GM18861 (cell line): ENCODE data around the gene TBC1D13.

ENCODE experiments used
- ATAC-seq: cut with Tn5 transposase; IDR thresholded peaks from one replicate; pipeline ENCODE4 v1.9.1; 2021; ENCODE audit not compliant: unreplicated experiment

TBC1D13 gene

DNA sequence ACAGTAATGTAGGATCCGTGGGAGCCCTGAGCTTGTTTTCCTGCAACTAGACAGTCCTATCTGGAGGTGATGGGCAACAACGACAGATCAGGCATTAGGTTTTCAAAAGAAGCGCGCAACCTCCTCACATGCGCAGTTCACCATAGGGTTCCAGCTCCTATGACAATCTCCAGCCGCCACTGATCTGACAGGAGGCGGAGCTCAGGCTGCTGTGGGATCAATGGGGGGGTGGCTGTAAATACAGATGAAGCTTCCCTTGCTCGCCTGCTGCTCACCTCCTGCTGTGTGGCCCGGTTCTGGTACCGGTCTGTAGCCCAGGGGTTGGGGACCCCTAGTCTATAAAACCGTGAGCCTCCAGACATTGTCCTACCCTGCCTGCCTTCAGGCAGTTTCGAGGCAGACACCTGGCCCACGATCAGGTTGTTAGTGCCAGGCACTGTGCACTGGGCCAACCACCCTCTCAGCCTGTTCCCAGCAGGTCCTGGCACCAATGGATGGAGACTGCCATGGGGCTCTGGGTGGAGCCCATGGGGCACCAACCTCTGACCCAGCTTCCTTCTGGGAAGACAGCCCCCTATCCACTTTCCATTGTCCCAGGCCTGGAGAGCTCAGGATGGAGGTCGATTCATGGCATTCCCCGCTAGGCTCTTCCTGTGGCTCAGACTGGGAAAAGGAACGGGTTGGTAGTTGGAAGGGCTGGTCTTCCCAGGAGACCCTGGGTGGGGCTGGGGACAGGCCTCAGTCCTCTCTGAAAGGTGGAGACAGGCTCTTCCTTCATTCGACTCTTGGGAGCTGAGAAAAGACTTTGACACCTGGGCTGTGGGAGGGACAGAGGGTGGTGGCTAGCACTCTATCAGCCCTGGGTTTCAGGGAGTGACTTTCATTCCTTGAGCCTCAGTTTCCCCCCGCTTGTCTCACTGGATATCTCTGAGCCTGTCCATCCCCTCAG lies 32.9 kb downstream of the TBC1D13 start:
- ATAC-seq, result no peak

DNA sequence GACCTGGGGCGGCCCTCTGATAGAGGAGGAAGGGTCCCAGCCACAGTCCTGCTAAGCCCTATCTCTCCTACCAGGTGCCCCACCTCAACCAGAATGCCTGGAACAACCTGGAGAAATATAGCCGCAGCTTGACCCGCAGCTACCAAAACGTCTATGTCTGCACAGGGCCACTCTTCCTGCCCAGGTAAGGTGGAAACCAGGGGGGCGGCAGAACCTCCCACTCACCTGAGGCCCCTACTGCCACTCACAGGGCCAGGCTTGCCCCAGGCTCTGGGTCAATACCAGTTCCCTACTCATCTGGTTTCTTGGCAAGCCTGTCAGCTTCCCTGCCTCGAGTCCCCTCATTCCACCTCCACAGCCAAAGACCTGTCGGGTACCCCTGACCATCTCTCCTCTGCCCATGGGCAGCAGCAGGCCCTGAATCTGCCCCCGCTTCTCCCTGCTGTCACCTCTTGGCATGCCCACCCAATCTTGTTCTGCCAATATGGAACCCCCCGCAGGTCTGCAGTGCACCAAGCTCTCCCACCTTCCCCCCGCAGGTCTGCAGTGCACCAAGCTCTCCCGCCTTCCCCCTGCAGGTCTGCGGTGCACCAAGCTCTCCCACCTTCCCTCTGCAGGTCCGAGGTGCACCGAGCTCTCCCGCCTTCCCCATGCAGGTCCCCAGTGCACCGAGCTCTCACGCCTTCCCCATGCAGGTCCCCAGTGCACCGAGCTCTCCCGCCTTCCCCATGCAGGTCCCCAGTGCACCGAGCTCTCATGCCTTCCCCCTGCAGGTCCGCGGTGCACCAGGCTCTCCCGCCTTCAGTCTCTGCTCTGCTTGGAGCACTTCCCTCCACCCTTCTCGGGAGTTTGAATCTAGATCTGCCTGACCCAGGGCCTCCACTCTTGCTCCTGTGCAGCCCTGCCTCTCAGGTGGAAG lies 33.9 kb downstream of the TBC1D13 start:
- no peak for ATAC-seq

- ATAC-seq, result no peak
These were observed 34.7 kb downstream of the TBC1D13 start for GRCh38 chr9:128821584-128822406.

- no peak for ATAC-seq
These were observed 35.5 kb downstream of the TBC1D13 start for GRCh38 chr9:128822407-128823042.

GRCh38 chr9:128823362-128823902 lies 36.4 kb downstream of the TBC1D13 start:
- ATAC-seq, result no peak

DNA sequence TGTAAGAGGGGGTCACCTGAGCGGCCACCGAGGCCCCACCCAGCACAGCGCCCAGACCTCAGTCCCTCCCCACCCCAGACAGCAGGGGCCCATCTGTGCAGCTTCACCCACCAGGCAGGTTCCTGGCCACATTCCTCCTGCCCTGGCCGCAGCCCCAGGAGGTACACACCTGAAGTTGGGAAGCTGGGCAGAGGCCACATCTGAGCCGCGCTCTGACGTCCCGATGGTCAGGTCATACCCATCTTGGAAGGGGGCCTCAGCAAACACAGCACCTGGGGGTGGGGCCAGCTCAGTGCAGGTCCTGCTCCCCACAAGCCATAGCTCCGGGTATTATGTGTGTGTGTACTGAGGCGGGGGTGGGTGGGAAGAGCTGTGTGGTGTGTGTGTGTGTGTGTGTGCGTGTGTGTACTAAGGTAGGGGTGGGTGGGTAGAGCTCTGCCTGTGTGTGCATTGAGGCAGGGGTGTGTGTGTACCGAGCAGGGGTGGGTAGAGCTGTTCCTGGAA lies 36.9 kb downstream of the TBC1D13 start:
- no peak for ATAC-seq

DNA sequence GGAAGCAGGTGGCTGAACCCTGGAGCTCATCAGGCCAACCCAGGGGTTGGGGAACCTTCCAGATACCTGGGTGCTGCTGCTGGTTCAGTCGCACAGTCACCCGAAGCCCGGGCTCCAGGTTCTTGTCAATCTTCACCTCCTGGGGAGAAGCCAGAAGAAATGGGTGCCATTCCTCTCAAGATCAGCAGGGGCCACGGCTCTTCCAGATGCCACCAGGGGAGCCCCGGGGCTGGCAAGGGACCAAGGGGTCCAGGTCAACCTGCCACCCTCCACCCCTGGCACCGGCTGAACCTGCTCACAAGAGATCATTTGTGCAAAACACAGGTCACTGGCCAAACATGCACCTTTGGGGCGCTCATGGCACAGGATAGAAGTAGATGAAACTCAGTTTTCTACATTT lies 37.9 kb downstream of the TBC1D13 start:
- ATAC-seq, result no peak

DNA sequence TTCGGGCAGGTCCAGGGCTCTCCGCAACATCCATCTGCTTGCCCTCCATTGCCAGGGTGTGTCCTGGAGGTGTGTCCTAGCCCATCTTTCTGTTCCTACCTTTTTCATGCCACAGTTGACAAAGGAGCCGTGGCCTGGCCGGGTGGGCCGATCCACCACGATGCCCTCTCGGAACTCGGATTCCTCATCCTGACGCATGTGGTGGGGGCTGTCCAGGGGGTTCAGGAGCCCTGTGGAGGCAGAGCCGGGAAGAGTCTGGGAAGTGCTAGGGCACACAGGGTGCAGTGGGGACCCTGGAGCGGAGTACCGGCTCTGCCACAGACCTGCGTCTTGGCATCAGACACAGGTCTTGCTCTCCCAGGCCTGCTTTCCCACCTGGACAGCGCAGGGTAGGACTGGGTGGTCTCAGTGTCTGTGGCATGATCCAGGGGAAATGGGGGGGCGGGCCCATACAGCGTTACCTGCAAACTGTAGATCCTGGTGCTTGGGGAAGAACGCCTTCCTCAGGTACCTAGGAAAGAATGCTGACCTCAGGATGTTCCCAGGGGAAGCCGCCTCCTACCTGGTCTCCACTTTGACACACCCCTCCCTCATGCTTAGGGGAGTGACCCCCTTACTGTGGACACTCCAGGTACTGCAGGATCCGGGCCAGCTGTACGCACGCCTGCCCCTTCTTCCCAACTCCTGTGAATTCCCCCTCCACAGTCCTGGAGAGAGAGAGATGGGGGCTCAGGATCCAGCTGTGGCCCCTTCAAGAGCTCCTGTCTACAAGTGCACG lies 39.1 kb downstream of the TBC1D13 start:
- ATAC-seq, result no peak

DNA sequence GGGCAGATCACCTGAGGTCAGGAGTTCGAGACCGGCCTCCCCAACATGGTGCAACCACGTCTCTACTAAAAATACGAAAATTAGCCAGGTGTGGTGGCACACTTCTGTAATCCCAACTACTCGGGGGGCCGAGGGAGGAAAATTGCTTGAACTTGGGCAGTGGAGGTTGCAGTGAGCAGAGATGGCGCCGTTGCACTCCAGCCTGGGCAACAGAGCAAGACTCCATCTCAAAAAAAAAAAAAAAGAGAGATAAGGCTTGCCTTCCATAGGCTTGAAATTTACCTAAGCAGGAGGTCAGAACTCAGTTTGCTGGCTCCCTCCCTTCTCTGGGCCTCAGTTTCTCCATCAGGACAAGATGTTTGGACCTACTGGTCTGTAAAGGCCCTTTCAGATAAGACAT lies 41.2 kb downstream of the TBC1D13 start:
- no peak for ATAC-seq

DNA sequence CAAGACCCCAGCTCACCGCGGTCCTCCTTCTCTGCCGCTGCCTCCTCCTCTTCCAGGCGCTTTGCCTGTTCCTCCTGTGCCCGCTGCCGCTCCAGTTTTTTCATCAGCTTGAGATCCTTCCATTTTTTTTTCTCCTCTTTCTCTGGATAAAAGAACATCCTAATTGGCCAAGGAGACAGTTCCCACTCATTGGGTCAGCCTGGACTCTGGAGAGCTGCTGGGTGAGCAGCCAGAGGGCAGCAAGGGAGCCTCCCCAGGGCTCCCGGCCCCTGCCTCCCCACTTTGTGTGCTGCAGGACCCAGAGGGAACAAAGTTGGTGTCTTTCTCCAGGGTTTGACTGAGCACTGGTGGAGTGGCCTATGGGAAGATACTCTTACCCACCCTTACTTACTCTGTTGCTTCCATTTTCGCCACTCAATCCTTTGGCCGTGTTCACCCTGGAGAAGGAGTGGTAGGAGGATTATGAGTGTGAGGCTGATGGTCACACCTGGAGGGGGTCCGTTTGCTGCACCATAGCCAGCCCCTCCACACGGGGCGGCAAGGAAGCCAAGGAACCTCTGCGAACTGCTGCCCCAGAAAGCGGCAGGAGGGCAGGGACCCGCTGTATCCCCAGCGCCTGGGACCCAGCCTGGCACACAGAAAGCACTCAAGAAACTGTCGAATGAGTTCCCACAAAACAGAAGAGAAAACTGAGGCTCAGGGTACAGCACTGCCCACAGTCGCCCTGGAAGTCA lies 41.8 kb downstream of the TBC1D13 start:
- no peak for ATAC-seq

DNA sequence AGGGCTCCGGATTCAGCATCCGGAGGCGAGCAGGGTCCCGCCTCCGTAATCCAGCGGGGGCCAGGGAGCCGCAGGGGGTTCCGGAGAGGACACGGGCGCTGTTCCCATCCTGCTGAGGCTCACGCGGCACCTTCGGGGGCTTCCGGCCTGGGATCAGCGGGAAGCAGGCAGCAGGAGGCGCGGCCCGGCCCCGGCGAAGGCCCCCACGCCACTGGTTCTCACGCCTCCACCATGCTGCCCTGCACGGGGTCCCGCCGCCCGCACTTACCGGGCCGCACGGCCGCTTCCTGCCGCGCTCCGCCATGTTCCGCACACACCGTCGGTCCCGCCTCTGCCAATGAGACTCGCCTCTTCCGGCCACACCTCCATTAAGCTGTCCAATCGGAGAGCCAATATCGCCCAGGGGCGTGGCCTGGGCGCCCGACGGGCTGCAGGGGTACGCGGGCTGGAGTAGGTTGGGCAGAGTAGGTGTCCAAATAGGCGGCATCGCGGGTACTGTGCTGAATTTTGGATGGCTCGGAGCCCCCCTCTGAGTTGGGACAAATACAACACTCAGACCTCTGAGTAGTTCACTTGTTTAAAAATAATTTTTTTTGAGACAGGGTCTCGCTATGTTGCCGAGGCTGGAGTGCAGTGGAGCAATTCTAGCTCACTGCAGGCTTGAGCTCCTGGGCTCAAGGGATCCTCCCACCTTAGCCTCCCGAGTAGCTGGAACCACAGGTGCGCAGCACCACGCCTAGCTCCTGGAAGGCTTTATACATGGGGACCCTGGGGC lies 42.6 kb downstream of the TBC1D13 start, which contains the start of gene SPOUT1:
SPOUT1 (minus strand) TSS at position 318 of the 775 bp plus-strand sequence; CDS start at position 304, 14 bp downstream.
- peak; percentile 93 for ATAC-seq

- ATAC-seq, result no peak
These were observed 46.6 kb downstream of the TBC1D13 start for GRCh38 chr9:128833696-128834095.

DNA sequence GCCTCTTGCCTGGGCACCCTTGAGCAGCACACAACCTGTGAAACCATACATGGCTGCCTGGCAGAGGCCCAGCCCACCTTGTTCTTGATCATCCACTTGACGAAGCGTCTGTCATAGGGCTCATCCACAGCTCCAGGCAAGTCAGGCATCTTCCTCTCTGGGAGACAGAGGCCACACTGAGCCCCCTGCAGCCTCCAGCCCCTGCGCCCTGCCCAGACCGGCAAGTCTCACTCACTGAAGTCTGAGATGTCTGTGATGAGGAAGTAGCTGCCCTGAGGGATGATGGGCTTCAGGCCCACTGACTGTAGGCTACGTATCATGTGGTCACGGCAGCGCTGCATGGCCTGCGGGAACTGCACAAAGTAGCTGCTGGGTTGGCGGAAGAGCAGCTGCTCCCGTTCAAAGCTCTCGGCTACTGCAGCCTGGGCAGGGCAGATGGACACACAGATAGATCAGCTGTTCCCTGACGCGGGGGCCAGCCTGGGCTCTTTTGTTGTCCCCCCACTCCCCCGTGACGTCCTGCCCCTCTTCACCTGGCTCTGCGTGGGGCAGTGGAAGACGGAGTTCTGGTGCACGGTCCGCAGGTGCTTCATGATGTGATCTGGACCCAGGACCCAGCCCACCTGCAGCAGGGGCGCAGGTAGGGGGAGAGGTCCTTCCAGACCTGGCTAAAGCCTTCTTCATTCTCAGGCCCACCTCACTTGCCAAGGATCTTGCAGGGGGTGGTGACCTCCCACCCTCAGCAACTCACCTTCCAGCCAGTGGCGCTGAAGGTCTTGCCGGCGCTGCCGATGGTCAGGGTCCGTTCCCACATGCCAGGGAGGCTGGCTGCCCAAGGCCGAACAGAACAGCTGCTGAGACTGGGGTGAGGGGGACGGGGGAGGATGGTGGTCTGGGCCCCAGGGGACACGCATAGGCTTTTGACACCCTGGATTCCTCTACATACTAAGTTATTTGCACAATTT lies 48.5 kb downstream of the TBC1D13 start:
- ATAC-seq, result no peak

- ATAC-seq, result no peak
These were observed 49.6 kb downstream of the TBC1D13 start for GRCh38 chr9:128836509-128837145.

- ATAC-seq, result no peak
These were observed 51.3 kb downstream of the TBC1D13 start for GRCh38 chr9:128838338-128838737.

DNA sequence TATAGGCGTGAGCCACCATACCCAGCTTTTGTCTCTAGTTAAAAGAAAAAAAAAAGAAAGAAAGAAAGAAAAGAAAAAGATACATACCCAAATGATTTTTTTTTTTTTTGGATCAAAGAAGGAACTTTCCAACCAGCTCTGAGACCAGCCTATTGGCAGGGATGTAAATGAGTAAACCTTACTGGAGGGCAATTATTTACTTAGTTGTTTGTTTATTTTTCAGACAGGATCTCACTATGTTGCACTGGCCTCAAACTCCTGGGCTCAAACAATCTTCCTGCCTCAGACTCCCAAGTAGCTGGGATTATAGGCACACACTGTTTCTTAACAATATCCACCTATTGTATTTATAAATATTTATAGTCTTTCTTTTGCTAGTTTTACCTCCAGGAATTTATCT lies 53.5 kb downstream of the TBC1D13 start:
- no peak for ATAC-seq
